UCSD-AML1 (cell line): ENCODE results near the gene TGM3.

Source experiments
- DNase-seq: peaks from one replicate; lab custom pipeline; 2025; ENCODE audit not compliant: unreplicated experiment; lab: John Stamatoyannopoulos, UW

Gene TGM3

GRCh38 chr20:2373098-2373497 lies 77.3 kb downstream of the TGM3 start:
- DNase-seq, result no peak

- DNase-seq, result no peak
Measured at GRCh38 chr20:2374346-2375125, 78.7 kb downstream of the TGM3 start.

- DNase-seq, result no peak
Measured at GRCh38 chr20:2378893-2379292, 83.1 kb downstream of the TGM3 start.

GRCh38 chr20:2379511-2380229 lies 83.9 kb downstream of the TGM3 start:
- DNase-seq, result peak; percentile 36

GRCh38 chr20:2380601-2381000 lies 84.8 kb downstream of the TGM3 start, which contains the start of gene TGM6:
TGM6 (plus strand) TSS chr20:2380901; CDS start chr20:2380969, 68 bp downstream.
- DNase-seq, result no peak

- no peak for DNase-seq
Measured at GRCh38 chr20:2381303-2381702, 85.5 kb downstream of the TGM3 start.

GRCh38 chr20:2382833-2383232 lies 87.0 kb downstream of the TGM3 start:
- no peak for DNase-seq

GRCh38 chr20:2385026-2385425 lies 89.2 kb downstream of the TGM3 start:
- DNase-seq, result no peak

GRCh38 chr20:2385496-2385895 lies 89.7 kb downstream of the TGM3 start:
- DNase-seq, result no peak

- DNase-seq, result no peak
Measured at GRCh38 chr20:2386516-2387179, 90.8 kb downstream of the TGM3 start.

- DNase-seq, result peak; percentile 48
Measured at GRCh38 chr20:2387180-2387577, 91.4 kb downstream of the TGM3 start.

- no peak for DNase-seq
Measured at GRCh38 chr20:2387580-2387979, 91.8 kb downstream of the TGM3 start.
